Nasal cavity respiratory epithelium epithelial cell of viscerocranial mucosa (primary cell): ENCODE results near the gene TMEM106B. TPM values are rescaled to one million over a fixed set of nuclear protein-coding genes. Genes with fewer than 3 reads are reported as not detected.

Experiments
- total RNA-seq: library from RNA; depleted of rRNA; stranded (reverse); fragments of >200 nt; gene quantifications from 2 replicates; pipeline ENCODE4 v1.2.3, GENCODE V29; 2014

TMEM106B gene
- 53.7 and 80.0 TPM in 2 replicates for total RNA-seq

GRCh38 chr7:12211054-12211710, at the start of gene TMEM106B:
TMEM106B (plus strand) TSS chr7:12211294; CDS start chr7:12214811, 3,517 bp downstream.

Other genes with a start within 250 kb of the TMEM106B start
- gene VWDE, start 192.6 kb downstream of the TMEM106B start, total RNA-seq, result 3.1 and 3.8 TPM in 2 replicates